Panc1 (cell line): ENCODE data around the gene PIGW. TPM values are rescaled to one million over a fixed set of nuclear protein-coding genes. Genes with fewer than 3 reads are reported as not detected.
"Not testable (repeated sequence)": the region's sequence is repeated elsewhere in the genome, so short reads cannot be mapped to it uniquely, and the experiment has no call there.

Experiments
- ATAC-seq: fragments of 200-7000 bp; cut with Tn5 transposase; 2 replicates; pipeline ENCODE4 v1.9.1; 2020; ENCODE audit warnings: mild to moderate bottlenecking, moderate library complexity
- BruUV-seq: library from RNA; stranded (reverse); fragments of 400-500 nt; replicated peaks from 2 replicates; lab custom pipeline; 2021; lab: Mats Ljungman, UMichigan
- CTCF ChIA-PET: fragments of 300-600 bp; sonication (Branson Sonifier 250); formaldehyde crosslinking; loops from one replicate; lab custom pipeline; 2022; ENCODE audit warnings: antibody characterized with exemption; lab: Charles Lee
- POLR2A ChIA-PET: fragments of 300-600 bp; sonication (Branson Sonifier 250); formaldehyde crosslinking; loops from one replicate; lab custom pipeline; 2022; ENCODE audit warnings: antibody characterized with exemption; lab: Charles Lee
- DNase-seq: peaks from one replicate; pipeline ENCODE4 v3.0.0-alpha.2; 2010; ENCODE audit warnings: low read depth, low spot score
- H3K27ac ChIP-seq: 2 replicates; pipeline ENCODE4 v1.5.1; 2011; ENCODE audit warnings: mild to moderate bottlenecking, low read length, inconsistent platforms
- H3K27me3 ChIP-seq: fragments of 200-500 bp; sonication (Bioruptor generic); 2 replicates; pipeline ENCODE4 v1.6.0; 2014; ENCODE audit warnings: low read length, inconsistent platforms; ENCODE audit not compliant: control insufficient read depth, insufficient read depth
- H3K36me3 ChIP-seq: fragments of 200-500 bp; sonication (Bioruptor generic); 2 replicates; pipeline ENCODE4 v1.5.1; 2014; ENCODE audit warnings: inconsistent platforms, mild to moderate bottlenecking, low read length, moderate library complexity; ENCODE audit not compliant: control insufficient read depth, insufficient read depth
- H3K4me1 ChIP-seq: 2 replicates; pipeline ENCODE4 v1.5.1; 2011; ENCODE audit warnings: inconsistent platforms, mild to moderate bottlenecking, low read length, moderate library complexity; ENCODE audit not compliant: control insufficient read depth, insufficient read depth
- H3K4me3 ChIP-seq, 2 experiments: 2 replicates each; pipeline ENCODE4 v1.5.1; 2011 to 2012; ENCODE audit warnings: low read depth in 2 of 2, low read length in 2 of 2, mild to moderate bottlenecking in 2 of 2, inconsistent platforms in 1 of 2, moderate library complexity in 1 of 2
- H3K9me3 ChIP-seq: fragments of 200-500 bp; sonication (Bioruptor generic); 2 replicates; pipeline ENCODE4 v1.5.1; 2014; ENCODE audit warnings: low read depth, mild to moderate bottlenecking, inconsistent platforms, low read length, moderate library complexity; ENCODE audit not compliant: control insufficient read depth, insufficient read depth
- POLR2AphosphoS5 ChIP-seq: IDR thresholded peaks from 2 replicates; pipeline ENCODE4 v1.6.1; 2012; ENCODE audit warnings: mild to moderate bottlenecking, low read depth, low read length, moderate library complexity
- SIN3A ChIP-seq: IDR thresholded peaks from 2 replicates; pipeline ENCODE4 v1.6.1; 2012; ENCODE audit warnings: low read depth, mild to moderate bottlenecking, low read length, moderate library complexity, borderline replicate concordance; ENCODE audit not compliant: insufficient read depth
- TCF7L2 ChIP-seq: IDR thresholded peaks from 2 replicates; pipeline ENCODE4 v1.6.1; 2011; ENCODE audit warnings: mild to moderate bottlenecking, low read depth, low read length, inconsistent platforms
- in situ Hi-C: cut with HindIII; loops from 2 replicates; pipeline ENCODE4 v1.10.0; 2016; ENCODE audit warnings: low sequenced_read_pairs, low pct_unique_long_range_greater_than_20kb
- intact Hi-C: fragments of 100-400 bp; cut with micrococcal nuclease; formaldehyde crosslinking; loops from one replicate; pipeline ENCODE4 v1.10.0; 2022; ENCODE audit not compliant: unreplicated experiment
- total RNA-seq: library from RNA; stranded (reverse); gene quantifications from one replicate; pipeline ENCODE4 v1.2.1, GENCODE V29; 2021; ENCODE audit not compliant: unreplicated experiment
- TF ChIP-seq, protein P1 (sequence below): fragments of 450-650 bp; IDR thresholded peaks from 2 replicates; pipeline ENCODE4 v1.5.1; 2017; ENCODE audit warnings: mild to moderate bottlenecking
- TF ChIP-seq, protein P2 (sequence below), 2 experiments: IDR thresholded peaks; 2 replicates each; pipeline ENCODE4 v1.6.1; 2011 to 2012; ENCODE audit warnings: low read depth in 2 of 2, control low read depth in 1 of 2, low read length in 1 of 2, mild to moderate bottlenecking in 1 of 2, moderate library complexity in 1 of 2; ENCODE audit not compliant: insufficient read depth in 1 of 2

PIGW gene
- total RNA-seq, 1 experiment from 2014 or later, result 16.2 TPM

DNA sequence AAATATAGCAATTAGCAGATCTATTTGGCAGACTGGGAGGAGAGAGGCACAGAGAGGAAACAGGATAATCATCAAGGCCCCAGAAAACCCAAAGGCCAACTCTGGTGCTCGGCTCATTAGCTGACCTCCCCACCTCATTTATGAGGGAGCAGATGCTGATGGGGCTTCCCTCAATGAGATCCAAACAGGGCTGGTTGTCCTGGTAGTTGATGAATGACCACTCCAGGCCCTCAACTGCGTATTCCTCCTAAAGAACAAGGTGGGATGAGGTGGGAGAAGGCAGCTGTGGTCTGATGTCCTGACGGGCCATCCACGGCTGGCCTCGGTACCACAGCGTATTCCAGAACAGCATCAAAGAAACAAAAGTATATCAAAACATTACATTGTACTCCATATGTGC, 27.5 kb upstream of the PIGW start:
- POLR2A ChIA-PET, result no interaction called here
- CTCF ChIA-PET, result no interaction called here
- intact Hi-C loops, result no loop called here
- Histone ChIP-seq H3K9me3 (no peaks in the 10 kb centered on the region), H3K36me3 (no peaks in the 10 kb centered on the region), H3K27ac (no peak overlapping the region), H3K4me3 (no peak overlapping the region), H3K27me3 (no peaks in the 10 kb centered on the region), H3K4me1 (no peaks in the 10 kb centered on the region)
- DNase-seq (no peak), ATAC-seq (no peak)
- no TSS peak for BruUV-seq
- in situ Hi-C loops, result no loop called here
- no peak for TF ChIP-seq POLR2AphosphoS5
- TF ChIP-seq TCF7L2, result no peak
- TF ChIP-seq, protein P1, sequence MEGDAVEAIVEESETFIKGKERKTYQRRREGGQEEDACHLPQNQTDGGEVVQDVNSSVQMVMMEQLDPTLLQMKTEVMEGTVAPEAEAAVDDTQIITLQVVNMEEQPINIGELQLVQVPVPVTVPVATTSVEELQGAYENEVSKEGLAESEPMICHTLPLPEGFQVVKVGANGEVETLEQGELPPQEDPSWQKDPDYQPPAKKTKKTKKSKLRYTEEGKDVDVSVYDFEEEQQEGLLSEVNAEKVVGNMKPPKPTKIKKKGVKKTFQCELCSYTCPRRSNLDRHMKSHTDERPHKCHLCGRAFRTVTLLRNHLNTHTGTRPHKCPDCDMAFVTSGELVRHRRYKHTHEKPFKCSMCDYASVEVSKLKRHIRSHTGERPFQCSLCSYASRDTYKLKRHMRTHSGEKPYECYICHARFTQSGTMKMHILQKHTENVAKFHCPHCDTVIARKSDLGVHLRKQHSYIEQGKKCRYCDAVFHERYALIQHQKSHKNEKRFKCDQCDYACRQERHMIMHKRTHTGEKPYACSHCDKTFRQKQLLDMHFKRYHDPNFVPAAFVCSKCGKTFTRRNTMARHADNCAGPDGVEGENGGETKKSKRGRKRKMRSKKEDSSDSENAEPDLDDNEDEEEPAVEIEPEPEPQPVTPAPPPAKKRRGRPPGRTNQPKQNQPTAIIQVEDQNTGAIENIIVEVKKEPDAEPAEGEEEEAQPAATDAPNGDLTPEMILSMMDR, result no peak
- TF ChIP-seq, protein P2, sequence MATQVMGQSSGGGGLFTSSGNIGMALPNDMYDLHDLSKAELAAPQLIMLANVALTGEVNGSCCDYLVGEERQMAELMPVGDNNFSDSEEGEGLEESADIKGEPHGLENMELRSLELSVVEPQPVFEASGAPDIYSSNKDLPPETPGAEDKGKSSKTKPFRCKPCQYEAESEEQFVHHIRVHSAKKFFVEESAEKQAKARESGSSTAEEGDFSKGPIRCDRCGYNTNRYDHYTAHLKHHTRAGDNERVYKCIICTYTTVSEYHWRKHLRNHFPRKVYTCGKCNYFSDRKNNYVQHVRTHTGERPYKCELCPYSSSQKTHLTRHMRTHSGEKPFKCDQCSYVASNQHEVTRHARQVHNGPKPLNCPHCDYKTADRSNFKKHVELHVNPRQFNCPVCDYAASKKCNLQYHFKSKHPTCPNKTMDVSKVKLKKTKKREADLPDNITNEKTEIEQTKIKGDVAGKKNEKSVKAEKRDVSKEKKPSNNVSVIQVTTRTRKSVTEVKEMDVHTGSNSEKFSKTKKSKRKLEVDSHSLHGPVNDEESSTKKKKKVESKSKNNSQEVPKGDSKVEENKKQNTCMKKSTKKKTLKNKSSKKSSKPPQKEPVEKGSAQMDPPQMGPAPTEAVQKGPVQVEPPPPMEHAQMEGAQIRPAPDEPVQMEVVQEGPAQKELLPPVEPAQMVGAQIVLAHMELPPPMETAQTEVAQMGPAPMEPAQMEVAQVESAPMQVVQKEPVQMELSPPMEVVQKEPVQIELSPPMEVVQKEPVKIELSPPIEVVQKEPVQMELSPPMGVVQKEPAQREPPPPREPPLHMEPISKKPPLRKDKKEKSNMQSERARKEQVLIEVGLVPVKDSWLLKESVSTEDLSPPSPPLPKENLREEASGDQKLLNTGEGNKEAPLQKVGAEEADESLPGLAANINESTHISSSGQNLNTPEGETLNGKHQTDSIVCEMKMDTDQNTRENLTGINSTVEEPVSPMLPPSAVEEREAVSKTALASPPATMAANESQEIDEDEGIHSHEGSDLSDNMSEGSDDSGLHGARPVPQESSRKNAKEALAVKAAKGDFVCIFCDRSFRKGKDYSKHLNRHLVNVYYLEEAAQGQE (IDR thresholded peaks at IDR 0.05; ENCODE audit: insufficient read depth in 1 of 2, low read depth in 2 of 2, low read length in 1 of 2), result no peak

DNA sequence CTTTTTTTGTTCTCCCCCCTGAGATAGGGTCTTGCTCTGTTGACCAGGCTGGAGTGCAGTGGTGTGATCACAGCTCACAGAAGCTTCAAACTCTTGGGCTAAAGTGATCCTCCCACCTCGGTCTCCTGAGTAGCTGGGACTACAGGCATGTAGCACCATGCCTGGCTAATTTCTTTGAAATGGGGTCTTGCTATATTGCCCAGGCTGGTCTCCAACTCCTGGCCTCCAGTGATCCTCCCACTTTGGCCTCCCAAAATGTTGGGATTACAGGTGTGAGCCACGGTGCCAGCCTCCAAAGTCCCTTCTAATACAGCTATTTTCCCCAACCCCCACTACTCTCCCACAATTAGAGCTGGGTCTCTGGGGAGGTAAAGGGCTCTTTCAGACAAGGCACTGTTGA, 26.3 kb upstream of the PIGW start:
- H3K36me3 ChIP-seq, BruUV-seq, in situ Hi-C loops, intact Hi-C loops, H3K4me1 ChIP-seq, CTCF ChIA-PET, DNase-seq, H3K27ac ChIP-seq, H3K9me3 ChIP-seq, ATAC-seq, H3K27me3 ChIP-seq, H3K4me3 ChIP-seq, POLR2A ChIA-PET: not testable (repeated sequence)

DNA sequence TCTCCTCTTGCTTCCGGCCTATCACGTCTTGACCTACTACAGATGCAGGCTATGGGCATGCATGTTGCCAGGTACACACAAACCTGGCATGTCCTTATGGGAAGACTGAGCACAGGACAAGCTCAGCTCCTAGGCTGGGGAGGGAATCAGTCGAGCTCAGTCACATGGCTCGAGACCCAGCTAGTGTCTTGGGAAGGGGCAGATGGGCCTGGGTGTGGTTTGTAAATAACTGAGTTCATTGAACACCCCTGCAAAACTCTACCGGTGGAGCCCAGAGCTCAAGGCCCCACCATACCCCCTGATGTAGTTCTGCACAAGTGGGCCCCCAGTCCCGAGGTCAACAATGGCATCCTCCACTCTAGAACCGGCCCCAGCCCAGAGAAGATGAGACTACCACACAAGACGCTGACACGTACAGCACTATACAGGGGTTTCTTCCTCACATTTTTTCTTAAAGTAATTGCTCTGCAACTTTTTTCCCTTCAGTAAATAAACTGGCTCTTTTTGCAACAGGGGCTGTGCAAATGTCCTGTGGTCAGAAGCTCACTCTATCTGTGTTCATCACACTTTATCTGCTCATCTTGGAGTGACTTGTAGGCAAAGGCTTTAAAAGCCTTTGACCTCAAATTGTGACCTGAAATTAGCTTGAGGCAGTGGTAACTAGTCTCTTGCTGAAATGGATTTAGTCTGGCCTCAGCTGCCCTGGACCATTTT, 25.4 kb upstream of the PIGW start:
- intact Hi-C loops, result no loop called here
- ATAC-seq, result no peak
- Histone ChIP-seq H3K36me3 (no peaks in the 10 kb centered on the region), H3K27ac (no peak overlapping the region), H3K4me1 (no peaks in the 10 kb centered on the region), H3K4me3 (no peak overlapping the region), H3K27me3 (no peaks in the 10 kb centered on the region), H3K9me3 (no peaks in the 10 kb centered on the region)
- ChIA-PET CTCF (no interaction called here), POLR2A (no interaction called here)
- in situ Hi-C loops, result no loop called here
- TF ChIP-seq, protein P2 (IDR thresholded peaks at IDR 0.05; ENCODE audit: insufficient read depth in 1 of 2, low read depth in 2 of 2, low read length in 1 of 2), result no peak
- no peak for TF ChIP-seq POLR2AphosphoS5
- TF ChIP-seq, protein P1, result no peak
- no peak for TF ChIP-seq TCF7L2
- TF ChIP-seq SIN3A, result no peak
- no peak for DNase-seq
- no TSS peak for BruUV-seq
